HG02943 (cell line): ENCODE measurements around the gene PCDHGA10.
"Not testable (repeated sequence)": the region's sequence is repeated elsewhere in the genome, so short reads cannot be mapped to it uniquely, and the experiment has no call there.

ENCODE experiments used
- ATAC-seq: cut with Tn5 transposase; IDR thresholded peaks from one replicate; pipeline ENCODE4 v1.9.1; 2021; ENCODE audit warnings: mild to moderate bottlenecking, low read depth, moderate library complexity; ENCODE audit not compliant: unreplicated experiment

Gene PCDHGA10

GRCh38 chr5:141412854-141413539 lies at the start of gene PCDHGA10:
TSS of gene PCDHGA10 (plus strand) at chr5:141412987. CDS start at chr5:141413176, 189 bp downstream.
- ATAC-seq = peak; percentile 58

GRCh38 chr5:141363952-141364660 lies 48.7 kb upstream of the PCDHGA10 start, which contains the start of gene PCDHGA5:
TSS of gene PCDHGA5 (plus strand) at chr5:141364162. CDS start at chr5:141364331, 169 bp downstream.
- ATAC-seq = no peak

- ATAC-seq = no peak
These were observed 46.5 kb upstream of the PCDHGA10 start for GRCh38 chr5:141366016-141366896.

GRCh38 chr5:141369994-141370848 lies 42.6 kb upstream of the PCDHGA10 start, which contains the start of gene PCDHGB3:
TSS of gene PCDHGB3 (plus strand) at chr5:141370242. CDS start at chr5:141370395, 153 bp downstream.
- no peak for ATAC-seq

GRCh38 chr5:141371572-141372475 lies 41.0 kb upstream of the PCDHGA10 start:
- no peak for ATAC-seq

- ATAC-seq = no peak
These were observed 39.0 kb upstream of the PCDHGA10 start, which contains the start of gene PCDHGA6 for GRCh38 chr5:141373673-141374317. TSS of gene PCDHGA6 (plus strand) at chr5:141373891. CDS start at chr5:141374084, 193 bp downstream.

- no peak for ATAC-seq
These were observed 38.2 kb upstream of the PCDHGA10 start for GRCh38 chr5:141374627-141375026.

- not testable (repeated sequence) for ATAC-seq
These were observed 37.2 kb upstream of the PCDHGA10 start for GRCh38 chr5:141375444-141376155.

GRCh38 chr5:141382469-141383294 lies 30.1 kb upstream of the PCDHGA10 start, which contains the start of gene PCDHGA7:
TSS of gene PCDHGA7 (plus strand) at chr5:141382742. CDS start at chr5:141382900, 158 bp downstream.
- ATAC-seq = no peak

- ATAC-seq = no peak
These were observed 29.4 kb upstream of the PCDHGA10 start for GRCh38 chr5:141383345-141383744.

- ATAC-seq = no peak
These were observed 28.1 kb upstream of the PCDHGA10 start for GRCh38 chr5:141384471-141385267.

GRCh38 chr5:141387557-141388311 lies 25.1 kb upstream of the PCDHGA10 start, which contains the start of gene PCDHGB4:
TSS of gene PCDHGB4 (plus strand) at chr5:141387698. CDS start at chr5:141387885, 187 bp downstream.
- peak; percentile 94 for ATAC-seq

GRCh38 chr5:141388661-141389060 lies 24.1 kb upstream of the PCDHGA10 start:
- no peak for ATAC-seq

GRCh38 chr5:141389153-141390042 lies 23.4 kb upstream of the PCDHGA10 start:
- ATAC-seq = no peak
